Activated T-cell treated with anti-CD3 and anti-CD28 coated beads for 4 hours (primary cell): ENCODE measurements around the gene LCN2.
"Not testable (repeated sequence)": the region's sequence is repeated elsewhere in the genome, so short reads cannot be mapped to it uniquely, and the experiment has no call there.

Experiments used
- DNase-seq: peaks from one replicate; pipeline ENCODE4 v3.0.0-alpha.2; 2020

The LCN2 gene

GRCh38 chr9:128128836-128129590 lies 20.2 kb upstream of the LCN2 start:
- DNase-seq, result no peak

- DNase-seq, result peak; percentile 48
These were observed 19.2 kb upstream of the LCN2 start for GRCh38 chr9:128129976-128130590.

GRCh38 chr9:128130651-128131050 lies 18.6 kb upstream of the LCN2 start:
- DNase-seq, result not testable (repeated sequence)

GRCh38 chr9:128131346-128131745 lies 17.9 kb upstream of the LCN2 start:
- DNase-seq, result not testable (repeated sequence)

GRCh38 chr9:128132139-128132538 lies 17.1 kb upstream of the LCN2 start:
- not testable (repeated sequence) for DNase-seq

- not testable (repeated sequence) for DNase-seq
These were observed 13.7 kb upstream of the LCN2 start for GRCh38 chr9:128135561-128135960.

GRCh38 chr9:128136816-128137793 lies 12.1 kb upstream of the LCN2 start:
- no peak for DNase-seq

GRCh38 chr9:128138001-128138400 lies 11.3 kb upstream of the LCN2 start:
- DNase-seq, result no peak

- no peak for DNase-seq
These were observed 9.6 kb upstream of the LCN2 start for GRCh38 chr9:128139621-128140020.

GRCh38 chr9:128141604-128142003 lies 7.6 kb upstream of the LCN2 start:
- no peak for DNase-seq

GRCh38 chr9:128142061-128142460 lies 7.2 kb upstream of the LCN2 start:
- no peak for DNase-seq

GRCh38 chr9:128142596-128142995 lies 6.7 kb upstream of the LCN2 start:
- no peak for DNase-seq

GRCh38 chr9:128143525-128144238 lies 5.6 kb upstream of the LCN2 start:
- DNase-seq, result no peak

- no peak for DNase-seq
These were observed 4.7 kb upstream of the LCN2 start for GRCh38 chr9:128144239-128145181.

GRCh38 chr9:128145536-128145935 lies 3.7 kb upstream of the LCN2 start:
- no peak for DNase-seq

GRCh38 chr9:128145951-128146351 lies 3.3 kb upstream of the LCN2 start:
- no peak for DNase-seq

- no peak for DNase-seq
These were observed 2.6 kb upstream of the LCN2 start for GRCh38 chr9:128146591-128147120.

GRCh38 chr9:128148509-128149000 lies 698 bp upstream of the LCN2 start:
- no peak for DNase-seq

GRCh38 chr9:128149951-128150593 lies 819 bp downstream of the LCN2 start:
- DNase-seq, result no peak

GRCh38 chr9:128150594-128151308 lies 1.5 kb downstream of the LCN2 start:
- DNase-seq, result no peak
